ENCODE results near the gene RPL36A. TPM values are rescaled to one million over a fixed set of nuclear protein-coding genes. Genes with fewer than 3 reads are reported as not detected.

Gene RPL36A
- total and polyA plus RNA-seq, 4 donors = 123 to 519 (median 379) TPM

DNA sequence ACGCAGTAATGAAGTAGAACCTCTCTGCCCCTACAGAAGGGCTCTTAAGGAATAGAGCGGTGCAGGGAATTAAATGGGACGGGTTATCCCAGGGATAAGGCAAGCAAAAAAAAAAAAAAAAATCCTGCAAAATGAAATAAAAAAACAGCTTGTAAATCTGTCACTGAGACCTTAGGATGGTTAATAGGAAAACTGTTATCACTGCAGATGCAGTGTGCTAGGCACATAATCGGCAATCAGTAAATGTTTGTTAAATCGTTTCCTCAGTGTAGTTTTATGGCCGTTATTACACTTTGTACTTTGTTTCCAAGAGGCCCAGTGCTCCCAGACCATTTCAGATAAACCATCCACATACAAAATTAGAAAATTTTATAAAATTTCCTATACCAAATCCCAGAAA is 18.2 kb downstream of the RPL36A start:
- 3% methylated on average over 6 of the region's 6 CpGs for WGBS
- DNase-seq (ENCODE audit: low spot score) = no peak
- peak overlapping the region; percentile 95 to 96 for H3K27ac ChIP-seq (ENCODE audit: low read depth in 1 of 2, low read length in 2 of 2)
- peak overlapping the region; percentile 84 to 92 for H3K9ac ChIP-seq (ENCODE audit: low read depth in 1 of 2, low read length in 2 of 2)
- H3K4me3 ChIP-seq (ENCODE audit: low read depth in 1 of 3, low read length in 3 of 3) = peak overlapping the region; percentile 69 to 83 (median 73)
- H3K9me3 ChIP-seq (ENCODE audit: control insufficient read depth in 4 of 4, low read length in 3 of 4) = no peaks in the 10 kb centered on the region
- TF ChIP-seq HNF4A (conservative IDR thresholded peaks at IDR 0.05) = peak in 1 of 2 donors; percentile 18
- TF ChIP-seq NR2F2 (IDR thresholded peaks at IDR 0.05) = no peak
- TF ChIP-seq HNF4G (IDR thresholded peaks at IDR 0.05) = no peak
- TF ChIP-seq JUND (IDR thresholded peaks at IDR 0.05) = no peak
- TF ChIP-seq, protein P1, sequence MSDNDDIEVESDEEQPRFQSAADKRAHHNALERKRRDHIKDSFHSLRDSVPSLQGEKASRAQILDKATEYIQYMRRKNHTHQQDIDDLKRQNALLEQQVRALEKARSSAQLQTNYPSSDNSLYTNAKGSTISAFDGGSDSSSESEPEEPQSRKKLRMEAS (IDR thresholded peaks at IDR 0.05) = no peak
- no peak for TF ChIP-seq YY1 (IDR thresholded peaks at IDR 0.05)
- TF ChIP-seq RAD21 (IDR thresholded peaks at IDR 0.05) = no peak
- no peaks in the 10 kb centered on the region for H3K27me3 ChIP-seq (ENCODE audit: control insufficient read depth in 4 of 4, insufficient read depth in 4 of 4, low read length in 3 of 4)
- H3K36me3 ChIP-seq (ENCODE audit: control insufficient read depth in 4 of 4, insufficient read depth in 3 of 4, low read depth in 1 of 4, low read length in 3 of 4) = peaks cover 2 to 11% (median 7%) of the 10 kb centered on the region in 4 donors
- peaks cover 1 to 21% (median 9%) of the 10 kb centered on the region in 4 donors for H3K4me1 ChIP-seq (ENCODE audit: control insufficient read depth in 4 of 4, insufficient read depth in 4 of 4, low read length in 3 of 4)

DNA sequence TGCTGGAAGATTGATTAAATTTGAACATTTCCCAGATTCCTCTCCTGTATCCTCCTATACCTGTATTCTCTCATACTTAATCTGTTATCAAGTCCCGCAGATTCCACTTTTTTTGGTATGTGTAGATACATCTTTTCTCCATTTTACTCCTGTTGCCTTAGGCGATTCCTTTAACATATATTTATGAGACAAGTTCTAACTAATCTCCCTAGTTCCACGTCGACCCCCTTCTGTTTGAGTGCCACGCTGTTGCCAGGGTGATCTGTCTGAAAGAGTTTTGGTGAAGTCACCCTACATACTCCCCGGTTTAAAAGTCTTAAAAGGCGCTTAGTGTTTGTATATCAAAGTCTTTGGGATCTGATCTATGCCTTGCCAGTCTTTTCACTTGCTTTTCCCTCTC is 19.6 kb downstream of the RPL36A start:
- no peak overlapping the region for H3K27ac ChIP-seq (ENCODE audit: low read depth in 1 of 2, low read length in 2 of 2)
- WGBS = 61% methylated on average over 7 of the region's 7 CpGs

More for the DNA sequence above, 19.6 kb downstream of the RPL36A start:
- TF ChIP-seq HNF4A (conservative IDR thresholded peaks at IDR 0.05) (no peak), RAD21 (IDR thresholded peaks at IDR 0.05) (no peak), HNF4G (IDR thresholded peaks at IDR 0.05) (no peak), SP1 (IDR thresholded peaks at IDR 0.05) (no peak), YY1 (IDR thresholded peaks at IDR 0.05) (no peak), RXRA (IDR thresholded peaks at IDR 0.05) (no peak), EGR1 (IDR thresholded peaks at IDR 0.05; ENCODE audit: low read depth in 2 of 2) (no peak), FOXA1 (IDR thresholded peaks at IDR 0.05) (no peak), GABPA (IDR thresholded peaks at IDR 0.05 in 1 of 2, conservative IDR thresholded peaks at IDR 0.05 in 1 of 2) (no peak), TAF1 (conservative IDR thresholded peaks at IDR 0.05) (no peak)
- TF ChIP-seq, protein P2, sequence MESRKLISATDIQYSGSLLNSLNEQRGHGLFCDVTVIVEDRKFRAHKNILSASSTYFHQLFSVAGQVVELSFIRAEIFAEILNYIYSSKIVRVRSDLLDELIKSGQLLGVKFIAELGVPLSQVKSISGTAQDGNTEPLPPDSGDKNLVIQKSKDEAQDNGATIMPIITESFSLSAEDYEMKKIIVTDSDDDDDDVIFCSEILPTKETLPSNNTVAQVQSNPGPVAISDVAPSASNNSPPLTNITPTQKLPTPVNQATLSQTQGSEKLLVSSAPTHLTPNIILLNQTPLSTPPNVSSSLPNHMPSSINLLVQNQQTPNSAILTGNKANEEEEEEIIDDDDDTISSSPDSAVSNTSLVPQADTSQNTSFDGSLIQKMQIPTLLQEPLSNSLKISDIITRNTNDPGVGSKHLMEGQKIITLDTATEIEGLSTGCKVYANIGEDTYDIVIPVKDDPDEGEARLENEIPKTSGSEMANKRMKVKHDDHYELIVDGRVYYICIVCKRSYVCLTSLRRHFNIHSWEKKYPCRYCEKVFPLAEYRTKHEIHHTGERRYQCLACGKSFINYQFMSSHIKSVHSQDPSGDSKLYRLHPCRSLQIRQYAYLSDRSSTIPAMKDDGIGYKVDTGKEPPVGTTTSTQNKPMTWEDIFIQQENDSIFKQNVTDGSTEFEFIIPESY (IDR thresholded peaks at IDR 0.05) = no peak
- TF ChIP-seq, protein P3, sequence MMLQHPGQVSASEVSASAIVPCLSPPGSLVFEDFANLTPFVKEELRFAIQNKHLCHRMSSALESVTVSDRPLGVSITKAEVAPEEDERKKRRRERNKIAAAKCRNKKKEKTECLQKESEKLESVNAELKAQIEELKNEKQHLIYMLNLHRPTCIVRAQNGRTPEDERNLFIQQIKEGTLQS (IDR thresholded peaks at IDR 0.05) = no peak
- TF ChIP-seq, protein P1 (IDR thresholded peaks at IDR 0.05) = no peak
- TF ChIP-seq, protein P4, sequence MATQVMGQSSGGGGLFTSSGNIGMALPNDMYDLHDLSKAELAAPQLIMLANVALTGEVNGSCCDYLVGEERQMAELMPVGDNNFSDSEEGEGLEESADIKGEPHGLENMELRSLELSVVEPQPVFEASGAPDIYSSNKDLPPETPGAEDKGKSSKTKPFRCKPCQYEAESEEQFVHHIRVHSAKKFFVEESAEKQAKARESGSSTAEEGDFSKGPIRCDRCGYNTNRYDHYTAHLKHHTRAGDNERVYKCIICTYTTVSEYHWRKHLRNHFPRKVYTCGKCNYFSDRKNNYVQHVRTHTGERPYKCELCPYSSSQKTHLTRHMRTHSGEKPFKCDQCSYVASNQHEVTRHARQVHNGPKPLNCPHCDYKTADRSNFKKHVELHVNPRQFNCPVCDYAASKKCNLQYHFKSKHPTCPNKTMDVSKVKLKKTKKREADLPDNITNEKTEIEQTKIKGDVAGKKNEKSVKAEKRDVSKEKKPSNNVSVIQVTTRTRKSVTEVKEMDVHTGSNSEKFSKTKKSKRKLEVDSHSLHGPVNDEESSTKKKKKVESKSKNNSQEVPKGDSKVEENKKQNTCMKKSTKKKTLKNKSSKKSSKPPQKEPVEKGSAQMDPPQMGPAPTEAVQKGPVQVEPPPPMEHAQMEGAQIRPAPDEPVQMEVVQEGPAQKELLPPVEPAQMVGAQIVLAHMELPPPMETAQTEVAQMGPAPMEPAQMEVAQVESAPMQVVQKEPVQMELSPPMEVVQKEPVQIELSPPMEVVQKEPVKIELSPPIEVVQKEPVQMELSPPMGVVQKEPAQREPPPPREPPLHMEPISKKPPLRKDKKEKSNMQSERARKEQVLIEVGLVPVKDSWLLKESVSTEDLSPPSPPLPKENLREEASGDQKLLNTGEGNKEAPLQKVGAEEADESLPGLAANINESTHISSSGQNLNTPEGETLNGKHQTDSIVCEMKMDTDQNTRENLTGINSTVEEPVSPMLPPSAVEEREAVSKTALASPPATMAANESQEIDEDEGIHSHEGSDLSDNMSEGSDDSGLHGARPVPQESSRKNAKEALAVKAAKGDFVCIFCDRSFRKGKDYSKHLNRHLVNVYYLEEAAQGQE (IDR thresholded peaks at IDR 0.05) = no peak
- H3K27me3 ChIP-seq (ENCODE audit: control insufficient read depth in 4 of 4, insufficient read depth in 4 of 4, low read length in 3 of 4) = no peaks in the 10 kb centered on the region
- H3K9ac ChIP-seq (ENCODE audit: low read depth in 1 of 2, low read length in 2 of 2) = no peak overlapping the region
- peaks cover 2 to 11% (median 7%) of the 10 kb centered on the region in 4 donors for H3K36me3 ChIP-seq (ENCODE audit: control insufficient read depth in 4 of 4, insufficient read depth in 3 of 4, low read depth in 1 of 4, low read length in 3 of 4)
- no peaks in the 10 kb centered on the region for H3K9me3 ChIP-seq (ENCODE audit: control insufficient read depth in 4 of 4, low read length in 3 of 4)
- no peak overlapping the region for H3K4me3 ChIP-seq (ENCODE audit: low read depth in 1 of 3, low read length in 3 of 3)
- no peak for DNase-seq (ENCODE audit: low spot score)
- H3K4me1 ChIP-seq (ENCODE audit: control insufficient read depth in 4 of 4, insufficient read depth in 4 of 4, low read length in 3 of 4) = peaks cover 1 to 21% (median 9%) of the 10 kb centered on the region in 4 donors

Data from liver (tissue), 9 donors.